ENCODE data around the gene AFP. TPM values are rescaled to one million over a fixed set of nuclear protein-coding genes. Genes with fewer than 3 reads are reported as not detected.

AFP gene
- total and polyA plus RNA-seq, 7 donors: not detected

DNA sequence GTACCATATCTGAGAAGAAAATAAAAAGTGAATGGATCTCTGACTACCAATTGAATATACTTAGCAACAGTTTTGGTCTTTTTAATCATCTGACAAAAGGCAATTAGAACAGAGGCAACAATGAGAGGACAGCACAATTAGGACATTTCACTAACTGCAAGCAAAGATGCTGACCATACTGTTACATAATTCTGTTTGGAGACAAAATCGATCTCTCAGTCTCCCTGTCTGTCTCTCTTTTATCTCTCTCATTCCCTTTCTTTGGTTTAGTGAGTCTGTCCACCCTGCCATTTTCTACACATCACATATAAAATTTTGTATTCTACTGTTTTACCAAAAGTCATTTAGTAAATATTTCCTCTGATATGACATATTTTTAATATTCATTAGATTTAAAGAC is 43.3 kb downstream of the AFP start:
- Histone ChIP-seq H3K4me1 (no peaks in the 10 kb centered on the region), H3K9me3 (peaks cover 0 to 7% (median 0%) of the 10 kb centered on the region in 4 donors), H3K27ac (no peak overlapping the region), H3K27me3 (no peaks in the 10 kb centered on the region), H3K36me3 (no peaks in the 10 kb centered on the region), H3K4me3 (no peak overlapping the region)
- TF ChIP-seq, protein P1, sequence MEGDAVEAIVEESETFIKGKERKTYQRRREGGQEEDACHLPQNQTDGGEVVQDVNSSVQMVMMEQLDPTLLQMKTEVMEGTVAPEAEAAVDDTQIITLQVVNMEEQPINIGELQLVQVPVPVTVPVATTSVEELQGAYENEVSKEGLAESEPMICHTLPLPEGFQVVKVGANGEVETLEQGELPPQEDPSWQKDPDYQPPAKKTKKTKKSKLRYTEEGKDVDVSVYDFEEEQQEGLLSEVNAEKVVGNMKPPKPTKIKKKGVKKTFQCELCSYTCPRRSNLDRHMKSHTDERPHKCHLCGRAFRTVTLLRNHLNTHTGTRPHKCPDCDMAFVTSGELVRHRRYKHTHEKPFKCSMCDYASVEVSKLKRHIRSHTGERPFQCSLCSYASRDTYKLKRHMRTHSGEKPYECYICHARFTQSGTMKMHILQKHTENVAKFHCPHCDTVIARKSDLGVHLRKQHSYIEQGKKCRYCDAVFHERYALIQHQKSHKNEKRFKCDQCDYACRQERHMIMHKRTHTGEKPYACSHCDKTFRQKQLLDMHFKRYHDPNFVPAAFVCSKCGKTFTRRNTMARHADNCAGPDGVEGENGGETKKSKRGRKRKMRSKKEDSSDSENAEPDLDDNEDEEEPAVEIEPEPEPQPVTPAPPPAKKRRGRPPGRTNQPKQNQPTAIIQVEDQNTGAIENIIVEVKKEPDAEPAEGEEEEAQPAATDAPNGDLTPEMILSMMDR (IDR thresholded peaks at IDR 0.05): no peak
- no peak for TF ChIP-seq EP300 (IDR thresholded peaks at IDR 0.05)
- TF ChIP-seq POLR2AphosphoS5 (IDR thresholded peaks at IDR 0.05): no peak
- TF ChIP-seq POLR2A (IDR thresholded peaks at IDR 0.05): no peak
- DNase-seq: no peak
- intact Hi-C loops (cut with DNase I): no loop called here
- WGBS, 2 donors: 84 to 89% methylated on average over 1 of the region's 1 CpG

DNA sequence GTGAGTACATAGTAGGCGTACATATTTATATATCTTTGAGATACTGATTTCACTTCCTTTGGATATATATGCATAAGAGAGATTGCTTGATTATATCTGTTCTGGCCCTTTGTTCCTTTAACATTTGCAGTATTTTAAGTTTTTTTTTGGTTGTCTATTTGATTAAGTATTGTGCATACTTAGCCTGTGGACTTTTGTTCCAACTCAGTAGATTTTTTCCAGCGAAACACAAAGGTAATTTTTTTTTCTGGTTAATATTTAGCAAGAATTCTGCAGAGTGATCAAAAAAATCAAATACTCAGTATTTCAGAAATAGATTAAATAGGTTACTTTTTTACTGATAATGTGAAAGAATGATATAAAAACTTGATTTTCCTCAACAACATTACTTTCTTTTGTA is 45.3 kb downstream of the AFP start, which contains the start of gene AFM:
Gene AFM, plus strand, starts transcription at position 388 of the 400 bp plus-strand sequence. CDS start 31 bp downstream, outside the sequence.
- intact Hi-C loops (cut with DNase I): no loop called here
- no peaks in the 10 kb centered on the region for H3K4me1 ChIP-seq

DNA sequence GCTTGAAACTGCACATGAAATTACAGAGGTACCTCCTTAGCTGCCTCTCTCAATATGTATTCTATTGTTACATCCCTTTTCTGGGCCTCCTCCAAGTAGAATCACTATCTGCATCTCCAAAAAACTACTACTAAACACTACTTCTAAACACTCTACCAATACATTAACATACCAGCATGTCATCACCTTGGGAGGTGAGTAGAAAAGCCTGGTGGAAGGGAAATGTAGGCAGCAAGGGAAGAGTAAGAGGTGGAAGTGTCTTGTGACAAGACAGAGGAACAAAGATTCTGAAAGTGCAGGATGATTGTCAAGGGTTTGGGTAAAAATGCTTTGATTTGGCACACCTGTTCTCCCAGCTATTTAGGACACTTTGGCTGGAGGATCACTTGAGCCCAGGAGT is 49.1 kb downstream of the AFP start:
- H3K27me3 ChIP-seq: no peaks in the 10 kb centered on the region
- H3K4me3 ChIP-seq: no peak overlapping the region
- no peaks in the 10 kb centered on the region for H3K4me1 ChIP-seq
- H3K9me3 ChIP-seq: no peaks in the 10 kb centered on the region
- TF ChIP-seq POLR2AphosphoS5 (IDR thresholded peaks at IDR 0.05) (no peak), POLR2A (IDR thresholded peaks at IDR 0.05) (no peak), EP300 (IDR thresholded peaks at IDR 0.05) (no peak)
- TF ChIP-seq, protein P1 (IDR thresholded peaks at IDR 0.05): no peak
- no peak overlapping the region for H3K27ac ChIP-seq
- intact Hi-C loops (cut with DNase I): no loop called here
- no peaks in the 10 kb centered on the region for H3K36me3 ChIP-seq
- no peak for DNase-seq

More for the DNA sequence above, 45.3 kb downstream of the AFP start, which contains the start of gene AFM:
- TF ChIP-seq EP300 (IDR thresholded peaks at IDR 0.05) (no peak), POLR2A (IDR thresholded peaks at IDR 0.05) (no peak), POLR2AphosphoS5 (IDR thresholded peaks at IDR 0.05) (no peak)
- TF ChIP-seq, protein P1 (IDR thresholded peaks at IDR 0.05): no peak
- Histone ChIP-seq H3K4me3 (no peak within 1 kb of the TSS), H3K27ac (no peak within 1 kb of the TSS), H3K9me3 (no peaks in the 10 kb centered on the region), H3K27me3 (no peaks in the 10 kb centered on the region), H3K36me3 (no peaks in the 10 kb centered on the region)
- no peak for DNase-seq
- 47 to 49% methylated on average over 2 of the region's 2 CpGs for WGBS, 2 donors

DNA sequence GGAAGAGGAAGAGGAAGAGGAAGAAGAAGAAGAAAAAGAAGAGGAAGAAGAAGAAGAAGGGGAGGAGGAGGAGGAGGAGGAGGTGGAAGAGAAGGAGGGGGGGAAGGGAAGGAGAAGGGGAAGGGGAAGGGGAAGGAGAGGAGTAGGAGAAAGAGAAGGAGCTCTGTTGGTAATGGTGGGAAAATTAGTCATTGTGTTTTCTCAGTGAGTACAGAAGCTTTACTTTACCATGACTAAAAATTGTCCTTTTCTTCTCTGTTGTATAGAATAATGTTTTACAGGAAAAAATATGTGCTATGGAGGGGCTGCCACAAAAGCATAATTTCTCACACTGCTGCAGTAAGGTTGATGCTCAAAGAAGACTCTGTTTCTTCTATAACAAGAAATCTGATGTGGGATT is 49.6 kb downstream of the AFP start:
- H3K4me1 ChIP-seq: no peaks in the 10 kb centered on the region
- H3K4me3 ChIP-seq: no peak overlapping the region
- no peaks in the 10 kb centered on the region for H3K27me3 ChIP-seq
- H3K36me3 ChIP-seq: no peaks in the 10 kb centered on the region
- no peaks in the 10 kb centered on the region for H3K9me3 ChIP-seq
- no peak for TF ChIP-seq POLR2AphosphoS5 (IDR thresholded peaks at IDR 0.05)
- TF ChIP-seq, protein P1 (IDR thresholded peaks at IDR 0.05): no peak
- no peak for TF ChIP-seq EP300 (IDR thresholded peaks at IDR 0.05)
- TF ChIP-seq POLR2A (IDR thresholded peaks at IDR 0.05): no peak
- intact Hi-C loops (cut with DNase I): no loop called here
- DNase-seq: no peak
- H3K27ac ChIP-seq: no peak overlapping the region

DNA sequence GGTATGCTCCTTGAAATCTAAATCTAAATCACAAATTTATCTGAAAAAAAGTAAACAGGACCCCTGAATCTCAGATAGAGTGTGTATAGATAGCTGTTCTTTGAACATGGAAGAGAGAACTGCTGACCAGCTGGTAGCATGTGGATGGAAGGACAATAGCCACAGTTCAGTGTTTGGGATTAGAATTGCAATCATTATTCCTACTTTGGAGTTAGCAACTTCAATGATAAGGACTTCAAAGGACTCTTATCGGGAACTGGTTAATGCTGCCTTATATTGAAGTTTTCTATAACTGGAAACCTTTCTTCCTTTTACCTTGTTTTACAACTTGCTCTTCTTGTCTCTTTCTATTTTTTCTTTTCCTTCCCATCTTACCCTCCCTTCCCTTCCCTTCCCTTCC is 50.5 kb downstream of the AFP start:
- Histone ChIP-seq H3K27ac (no peak overlapping the region), H3K27me3 (no peaks in the 10 kb centered on the region), H3K4me3 (no peak overlapping the region), H3K4me1 (no peaks in the 10 kb centered on the region), H3K36me3 (no peaks in the 10 kb centered on the region), H3K9me3 (no peaks in the 10 kb centered on the region)
- intact Hi-C loops (cut with DNase I): no loop called here
- DNase-seq: no peak
- 75 to 87% methylated on average over 1 of the region's 1 CpG for WGBS, 2 donors
- TF ChIP-seq POLR2A (IDR thresholded peaks at IDR 0.05): no peak
- TF ChIP-seq POLR2AphosphoS5 (IDR thresholded peaks at IDR 0.05): no peak
- no peak for TF ChIP-seq EP300 (IDR thresholded peaks at IDR 0.05)
- TF ChIP-seq, protein P1 (IDR thresholded peaks at IDR 0.05): no peak
